NCI-H524 (cell line): ENCODE measurements around the gene CLCN6.

ENCODE experiments used
- DNase-seq, 2 experiments: peaks; one replicate each; lab custom pipeline; 2025; lab: John Stamatoyannopoulos, UW

The CLCN6 gene, protein sequence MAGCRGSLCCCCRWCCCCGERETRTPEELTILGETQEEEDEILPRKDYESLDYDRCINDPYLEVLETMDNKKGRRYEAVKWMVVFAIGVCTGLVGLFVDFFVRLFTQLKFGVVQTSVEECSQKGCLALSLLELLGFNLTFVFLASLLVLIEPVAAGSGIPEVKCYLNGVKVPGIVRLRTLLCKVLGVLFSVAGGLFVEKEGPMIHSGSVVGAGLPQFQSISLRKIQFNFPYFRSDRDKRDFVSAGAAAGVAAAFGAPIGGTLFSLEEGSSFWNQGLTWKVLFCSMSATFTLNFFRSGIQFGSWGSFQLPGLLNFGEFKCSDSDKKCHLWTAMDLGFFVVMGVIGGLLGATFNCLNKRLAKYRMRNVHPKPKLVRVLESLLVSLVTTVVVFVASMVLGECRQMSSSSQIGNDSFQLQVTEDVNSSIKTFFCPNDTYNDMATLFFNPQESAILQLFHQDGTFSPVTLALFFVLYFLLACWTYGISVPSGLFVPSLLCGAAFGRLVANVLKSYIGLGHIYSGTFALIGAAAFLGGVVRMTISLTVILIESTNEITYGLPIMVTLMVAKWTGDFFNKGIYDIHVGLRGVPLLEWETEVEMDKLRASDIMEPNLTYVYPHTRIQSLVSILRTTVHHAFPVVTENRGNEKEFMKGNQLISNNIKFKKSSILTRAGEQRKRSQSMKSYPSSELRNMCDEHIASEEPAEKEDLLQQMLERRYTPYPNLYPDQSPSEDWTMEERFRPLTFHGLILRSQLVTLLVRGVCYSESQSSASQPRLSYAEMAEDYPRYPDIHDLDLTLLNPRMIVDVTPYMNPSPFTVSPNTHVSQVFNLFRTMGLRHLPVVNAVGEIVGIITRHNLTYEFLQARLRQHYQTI

DNA sequence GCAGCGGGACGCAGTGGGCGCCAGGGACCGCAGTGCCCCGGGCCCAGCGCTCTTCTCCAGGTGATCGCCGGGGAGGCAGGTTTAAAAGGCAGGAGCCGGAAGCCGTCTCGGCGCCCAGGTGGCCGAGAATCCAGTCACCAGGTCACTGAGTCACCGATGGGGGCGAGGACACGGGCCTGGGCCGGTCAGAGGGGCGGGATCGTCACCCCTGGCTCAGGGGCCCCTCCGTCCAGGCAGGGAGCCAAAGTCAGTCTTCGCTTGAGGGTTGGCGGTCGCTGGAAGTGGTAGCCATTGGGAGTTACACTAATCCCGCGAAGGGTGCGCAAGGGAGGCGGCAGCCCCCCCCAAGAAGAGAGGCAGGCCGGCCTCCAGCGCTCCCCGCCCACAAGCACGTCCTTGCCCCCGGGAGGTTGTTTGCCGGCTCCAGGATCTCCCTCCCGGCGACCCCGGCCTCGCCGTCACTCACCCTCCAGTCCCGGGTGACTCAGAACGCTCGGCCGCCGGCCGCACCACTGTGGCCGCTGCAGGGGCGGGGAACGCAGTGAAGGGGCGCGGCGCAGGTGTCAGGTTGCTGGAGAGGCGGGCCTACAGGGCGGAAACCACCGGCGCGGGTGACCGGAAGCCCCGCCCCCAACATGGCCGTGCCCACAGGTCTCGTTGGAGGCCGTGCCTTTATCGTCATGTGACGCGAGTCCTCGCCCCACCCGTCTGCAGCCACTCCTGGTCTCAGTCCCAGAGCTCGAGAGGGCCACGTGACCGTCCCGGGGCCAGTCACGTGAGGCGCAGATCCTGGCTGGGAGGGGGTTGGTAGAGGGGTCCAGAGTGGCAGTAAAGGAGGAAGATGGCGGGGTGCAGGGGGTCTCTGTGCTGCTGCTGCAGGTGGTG is at the start of gene CLCN6, which contains the start of gene MTHFR:
Gene CLCN6 (plus strand): TSS at position 770 of the 885 bp plus-strand sequence. CDS start 72 bp downstream, at position 842.
Gene MTHFR (minus strand): TSS at position 543 of the 885 bp plus-strand sequence. CDS start 2,848 bp downstream, outside the sequence.
- peak; percentile 97 to 99 for DNase-seq

DNA sequence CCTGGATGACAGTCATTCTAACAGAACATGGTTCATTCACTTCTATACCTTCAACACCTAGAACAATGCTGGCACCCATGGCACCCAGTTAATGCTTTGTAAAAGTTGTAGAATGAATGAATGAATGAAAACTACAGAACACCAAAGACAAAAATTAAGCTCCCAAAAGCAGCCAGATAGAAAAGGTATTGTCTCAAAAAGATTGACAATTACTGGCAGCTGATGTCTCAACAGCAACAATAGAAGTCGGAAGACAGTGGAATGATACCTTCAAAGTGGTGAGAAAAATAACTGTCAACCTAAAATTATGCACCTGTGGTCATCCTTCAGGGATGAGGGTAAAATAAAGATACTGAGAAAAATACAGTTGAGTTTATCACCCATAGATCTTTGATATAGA is 48.9 kb upstream of the CLCN6 start:
- DNase-seq, result no peak

DNA sequence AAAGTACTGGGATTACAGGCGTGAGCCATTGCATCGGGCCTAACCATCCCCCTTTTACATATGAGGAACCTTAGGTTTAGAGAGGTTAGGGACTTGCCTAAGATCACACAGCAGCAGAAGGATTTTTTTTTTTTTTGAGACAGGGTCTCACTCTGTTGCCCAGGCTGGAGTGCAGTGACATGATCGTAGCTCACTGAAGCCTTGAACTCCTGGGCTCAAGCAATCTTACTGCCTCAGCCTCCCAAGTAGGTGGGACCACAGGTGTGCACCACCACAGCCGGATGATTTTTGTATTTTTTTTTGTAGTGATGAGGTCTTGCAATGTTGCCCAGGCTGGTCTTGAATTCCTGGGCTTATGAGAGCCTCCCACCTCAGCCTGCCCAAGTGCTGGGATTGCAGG is 46.2 kb upstream of the CLCN6 start:
- DNase-seq, result no peak

DNA sequence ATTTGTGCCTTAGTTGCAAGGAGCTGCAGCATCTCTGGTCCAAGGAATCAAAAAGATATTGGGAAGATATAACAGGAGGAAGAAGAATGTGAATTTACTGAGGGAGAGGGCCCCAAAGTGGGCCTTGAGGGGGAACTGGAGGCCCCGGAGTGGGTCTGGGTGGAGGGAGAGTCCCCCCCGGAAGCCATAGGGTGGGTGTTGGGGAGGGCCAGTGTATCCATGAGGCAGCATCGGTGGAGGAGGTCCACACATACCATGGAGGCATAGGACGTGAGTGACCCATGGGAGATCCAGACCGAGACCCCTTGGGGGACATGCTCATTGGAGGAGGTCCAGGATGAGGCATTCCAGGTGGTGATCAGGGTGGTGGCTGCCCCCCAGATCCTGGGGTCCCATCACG is 44.7 kb upstream of the CLCN6 start:
- no peak for DNase-seq

DNA sequence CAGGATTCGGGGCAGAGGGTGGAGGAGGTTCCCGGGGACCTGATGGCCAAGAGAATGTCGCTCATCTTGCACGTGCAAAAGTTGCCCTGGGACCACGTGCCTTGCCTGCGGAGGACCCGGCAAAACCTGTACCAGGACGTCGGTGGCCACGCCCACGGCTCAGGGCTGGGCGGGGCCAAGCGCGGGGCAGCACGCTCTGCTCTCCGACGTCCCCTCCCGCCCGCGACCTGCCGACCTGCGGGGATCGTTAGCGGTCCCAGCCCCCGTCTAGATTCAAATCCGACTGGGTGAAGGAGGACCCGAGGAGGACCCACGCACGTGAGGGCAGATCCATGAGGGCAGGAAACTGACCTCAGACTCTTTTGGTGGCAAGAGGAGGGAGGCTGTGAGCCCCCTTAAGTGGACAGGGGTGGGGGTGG is 44.0 kb upstream of the CLCN6 start, which contains the start of gene C1orf167:
Gene C1orf167 (plus strand): TSS at position 206 of the 419 bp plus-strand sequence. CDS start 2,208 bp downstream, outside the sequence.
- DNase-seq, result peak in 1 of 2 experiments; percentile 4

DNA sequence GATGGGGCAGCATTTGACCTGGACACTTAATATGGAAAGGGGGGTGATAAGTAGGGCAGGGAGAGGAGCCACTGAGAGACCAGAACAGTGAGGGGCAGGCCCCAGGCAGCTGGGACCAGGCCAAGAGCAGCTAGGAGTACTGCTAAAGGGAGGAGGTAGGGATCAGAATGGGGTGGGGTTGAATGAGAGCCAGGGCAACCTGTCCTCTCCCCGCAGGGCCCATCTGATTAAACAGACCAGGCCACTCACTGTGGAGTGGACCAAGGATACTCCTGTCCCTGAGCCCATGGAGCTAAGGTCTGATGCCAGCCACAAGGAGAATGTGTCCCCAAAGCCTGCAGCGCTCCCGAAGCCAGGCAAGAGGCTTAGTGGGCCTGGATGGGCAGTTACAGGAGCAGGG is 41.9 kb upstream of the CLCN6 start:
- DNase-seq, result no peak

DNA sequence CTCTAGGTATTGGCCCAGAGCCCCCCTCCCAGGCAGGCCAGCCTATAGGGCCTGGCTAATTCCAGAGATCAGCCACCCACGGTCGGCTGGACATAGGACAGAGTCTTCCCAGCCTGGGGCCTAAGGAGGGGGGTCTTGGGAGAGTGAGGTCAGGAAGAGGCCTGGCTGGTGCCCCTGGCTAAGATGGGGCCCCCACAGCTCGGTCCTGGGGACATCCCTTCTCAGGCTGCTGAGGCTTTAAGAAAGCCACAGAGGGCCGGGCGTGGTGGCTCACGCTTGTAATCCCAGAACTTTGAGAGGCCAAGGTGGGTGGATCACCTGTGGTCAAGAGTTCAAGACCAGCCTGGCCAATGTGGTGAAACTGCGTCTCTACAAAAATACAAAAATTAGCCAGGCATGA is 41.5 kb upstream of the CLCN6 start:
- no peak for DNase-seq

DNA sequence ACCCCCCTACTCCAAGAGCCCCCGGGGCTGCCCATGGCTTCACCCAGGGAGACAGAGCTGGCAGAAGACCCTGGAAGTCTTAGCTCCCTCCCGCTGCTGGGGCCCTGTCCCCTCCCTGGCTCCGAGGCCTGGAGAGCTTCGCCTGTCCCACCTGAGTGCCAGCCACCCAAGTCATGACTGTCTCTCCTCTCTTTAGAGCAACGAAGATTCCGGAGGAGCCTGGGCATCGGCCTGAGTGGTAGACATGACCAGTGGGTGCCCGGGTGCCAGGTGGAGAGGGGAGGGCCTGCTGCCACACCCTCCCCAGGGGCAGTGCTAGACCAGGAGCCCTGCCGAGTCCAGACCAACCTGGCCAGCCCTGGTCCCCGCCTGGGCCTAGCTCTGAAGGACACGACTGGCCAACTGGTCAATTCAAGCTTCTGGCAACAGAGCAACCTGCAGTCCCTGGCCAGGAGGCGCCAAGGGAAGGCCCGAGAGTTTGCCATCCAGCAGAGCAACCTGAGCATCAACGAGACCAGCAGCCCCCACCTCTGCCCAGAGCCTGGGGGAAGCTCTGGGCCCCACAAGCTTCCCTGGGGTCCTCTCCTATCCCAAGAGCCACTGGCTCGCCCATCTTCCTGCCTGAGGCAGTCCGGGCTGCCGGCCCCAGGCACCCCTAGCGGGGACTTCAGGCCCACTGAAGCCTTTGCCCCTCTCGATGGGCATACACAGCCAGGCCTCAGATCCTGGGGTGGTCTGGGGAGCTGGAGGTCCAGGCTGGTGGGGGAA is 40.1 kb upstream of the CLCN6 start:
- no peak for DNase-seq

DNA sequence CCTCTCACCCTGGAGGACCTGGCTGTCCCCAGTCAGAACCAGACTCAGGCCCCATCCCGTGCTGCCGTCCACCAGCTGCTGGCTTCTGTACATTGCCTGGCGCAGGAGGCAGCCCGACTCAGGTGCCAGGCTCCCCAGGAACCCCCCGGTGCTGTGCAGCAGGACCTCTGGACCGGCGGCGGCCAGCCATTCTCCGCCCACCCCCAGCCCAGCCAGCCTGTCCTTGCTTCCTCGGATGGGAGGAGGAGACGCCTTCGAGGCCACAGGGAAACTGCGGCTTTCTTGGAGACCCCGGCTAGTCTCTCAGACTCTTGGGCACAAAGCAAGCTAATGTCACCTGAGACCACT is 39.6 kb upstream of the CLCN6 start:
- no peak for DNase-seq

DNA sequence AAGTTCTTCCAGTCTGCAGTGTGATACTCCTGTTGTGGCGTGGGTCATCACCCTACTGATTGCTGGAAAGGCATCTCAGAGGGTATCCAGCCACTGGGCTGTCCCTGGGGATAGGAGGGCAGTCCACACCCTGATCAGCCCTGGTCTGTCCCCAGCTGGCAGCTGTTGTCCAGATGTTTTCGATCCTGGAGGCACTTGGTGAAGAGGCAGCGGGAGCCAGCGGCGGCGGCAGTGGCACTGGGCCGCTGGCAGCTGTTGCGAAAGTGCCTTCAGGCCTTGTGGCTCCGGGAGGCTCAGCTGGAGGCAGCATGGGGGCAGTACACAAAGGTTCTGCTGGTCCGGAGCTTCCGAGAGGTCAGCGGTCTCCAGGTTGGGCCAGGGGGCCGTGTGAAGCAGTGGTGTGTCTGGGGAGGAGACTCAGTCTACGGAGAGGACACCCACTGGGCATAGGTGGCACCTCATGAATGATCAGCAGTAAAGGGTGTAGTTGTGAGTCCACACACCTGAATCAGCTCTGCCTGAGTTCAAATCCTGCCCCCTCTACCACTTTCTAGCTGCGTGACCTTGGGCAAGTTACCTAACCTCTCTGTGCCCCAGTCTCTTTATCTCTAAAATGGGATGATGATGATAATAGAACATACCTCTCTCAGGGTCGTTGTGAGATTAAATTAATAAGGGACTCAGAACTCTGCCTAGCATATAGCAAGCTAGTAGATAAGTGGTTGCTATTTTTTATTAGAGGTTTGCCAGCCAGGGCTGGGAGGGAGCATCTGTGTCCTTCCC is 37.9 kb upstream of the CLCN6 start:
- DNase-seq, result peak in 1 of 2 experiments; percentile 8

DNA sequence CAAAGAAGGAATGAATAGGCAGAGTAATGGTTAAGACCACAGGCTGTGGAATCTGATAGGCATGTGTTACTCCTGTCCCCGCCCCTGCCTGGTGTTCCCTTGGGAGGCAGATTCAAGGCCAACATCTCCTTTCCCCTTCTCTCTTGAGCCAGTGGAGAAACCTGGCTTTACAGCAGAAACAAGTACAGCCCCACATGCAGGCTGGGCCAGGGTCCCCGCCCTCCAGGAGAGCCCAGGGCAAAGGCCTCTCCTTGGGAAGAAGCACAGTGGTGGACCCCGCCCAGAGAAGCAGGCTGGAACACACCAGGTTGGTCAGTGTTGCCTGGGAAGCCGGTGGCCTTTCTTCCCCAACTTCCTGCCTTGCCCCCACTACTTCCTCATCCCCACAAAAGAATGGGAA is 37.2 kb upstream of the CLCN6 start:
- DNase-seq, result no peak

DNA sequence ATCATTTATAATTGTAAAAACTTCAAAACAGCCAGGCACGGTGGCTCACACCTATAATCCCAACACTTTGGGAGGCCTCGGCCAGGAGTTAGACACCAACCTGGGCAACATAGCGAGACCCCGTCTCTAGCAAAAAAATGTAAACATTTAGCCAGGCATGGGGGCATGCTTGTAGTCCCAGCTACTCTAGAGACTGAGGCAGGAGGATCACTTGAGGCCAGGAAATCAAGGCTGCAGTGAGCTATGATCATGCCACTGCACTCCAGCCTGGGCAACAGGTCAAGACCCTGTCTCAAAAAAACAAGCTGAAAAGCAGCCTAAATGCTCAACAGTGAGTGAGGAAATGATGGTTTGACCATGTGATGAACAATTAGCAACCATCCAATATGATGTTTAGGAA is 36.7 kb upstream of the CLCN6 start:
- no peak for DNase-seq

DNA sequence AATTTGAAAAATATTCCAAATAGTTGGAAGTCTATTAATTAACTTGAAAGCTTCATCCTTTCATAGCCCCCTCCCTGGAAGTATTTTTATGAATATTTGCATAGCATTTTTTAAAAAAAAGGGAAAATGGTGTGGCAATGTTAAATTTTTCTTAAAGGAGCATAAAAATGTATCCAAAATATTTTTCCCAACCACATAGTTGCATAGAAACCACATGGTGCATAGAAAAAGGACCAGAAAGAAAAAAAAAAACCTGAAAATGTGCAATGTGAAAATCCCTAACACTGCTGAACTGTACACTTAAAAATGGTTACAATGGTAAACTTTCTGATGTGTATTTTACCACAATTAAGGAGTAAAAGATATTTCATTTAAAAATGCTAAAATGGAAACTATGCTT is 36.0 kb upstream of the CLCN6 start:
- no peak for DNase-seq

DNA sequence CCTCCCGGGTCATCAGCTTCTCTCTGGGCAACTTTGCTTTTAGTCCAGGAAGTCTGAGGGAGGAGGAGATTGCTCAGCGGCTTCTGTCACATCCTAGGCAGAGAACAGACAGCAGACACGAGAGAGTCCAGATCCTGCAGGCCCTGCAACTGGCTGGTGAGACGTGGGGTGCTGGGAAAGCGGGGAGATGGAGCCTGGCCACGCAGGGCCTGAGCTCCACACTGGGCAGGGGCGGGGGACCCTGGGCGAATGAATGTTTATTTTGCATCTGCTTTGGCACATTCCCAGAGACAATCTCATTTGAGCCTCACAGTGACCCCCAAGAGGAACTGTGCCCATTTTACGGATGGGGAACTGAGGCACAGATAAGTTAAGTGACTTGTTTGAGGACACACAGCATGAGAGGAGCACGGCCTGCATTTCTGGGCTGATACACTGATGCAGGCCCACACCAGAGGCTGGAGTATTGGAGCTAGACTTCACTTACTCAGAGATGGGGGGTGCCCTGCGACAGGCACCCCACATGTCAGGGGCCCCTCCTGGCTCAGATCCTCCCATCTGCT is 34.4 kb upstream of the CLCN6 start:
- no peak for DNase-seq

DNA sequence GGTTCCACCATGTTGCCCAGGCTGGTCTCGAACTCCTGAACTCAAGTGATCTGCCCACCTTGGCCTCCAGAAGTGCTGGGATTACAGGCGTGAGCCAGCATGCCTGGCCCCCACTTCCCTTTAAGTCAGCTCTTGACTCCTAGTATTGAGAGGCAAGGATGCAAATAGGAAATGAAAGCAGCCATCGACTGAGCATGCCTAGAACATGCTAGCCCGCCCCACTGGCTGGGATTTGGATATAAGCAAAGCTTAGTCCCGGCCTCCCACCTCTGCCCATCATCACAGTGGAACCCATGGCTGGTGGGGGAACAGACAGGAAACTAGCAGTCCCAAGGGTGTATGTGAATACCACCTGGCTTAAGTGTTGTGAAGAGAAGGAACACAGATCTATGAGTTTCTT is 33.5 kb upstream of the CLCN6 start:
- peak in 1 of 2 experiments; percentile 7 for DNase-seq

DNA sequence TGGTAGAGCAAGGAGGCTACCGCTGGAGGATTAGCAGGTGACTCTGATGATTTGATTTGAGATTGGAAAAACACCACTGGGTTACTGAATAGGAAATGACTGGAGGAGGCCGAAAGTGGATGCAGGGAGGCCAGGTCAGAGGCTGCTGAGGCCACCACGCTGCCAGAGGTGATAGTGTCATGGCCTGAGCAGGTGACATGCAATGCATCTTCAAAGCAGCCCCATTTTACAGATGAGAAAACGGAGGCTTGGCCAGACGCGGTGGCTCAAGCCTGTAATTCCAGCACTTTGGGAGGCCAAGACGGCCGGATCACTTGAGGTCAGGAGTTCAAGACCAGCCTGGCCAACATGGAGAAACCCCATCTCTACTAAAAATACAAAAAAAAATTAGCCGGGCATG is 31.2 kb upstream of the CLCN6 start:
- DNase-seq, result no peak

DNA sequence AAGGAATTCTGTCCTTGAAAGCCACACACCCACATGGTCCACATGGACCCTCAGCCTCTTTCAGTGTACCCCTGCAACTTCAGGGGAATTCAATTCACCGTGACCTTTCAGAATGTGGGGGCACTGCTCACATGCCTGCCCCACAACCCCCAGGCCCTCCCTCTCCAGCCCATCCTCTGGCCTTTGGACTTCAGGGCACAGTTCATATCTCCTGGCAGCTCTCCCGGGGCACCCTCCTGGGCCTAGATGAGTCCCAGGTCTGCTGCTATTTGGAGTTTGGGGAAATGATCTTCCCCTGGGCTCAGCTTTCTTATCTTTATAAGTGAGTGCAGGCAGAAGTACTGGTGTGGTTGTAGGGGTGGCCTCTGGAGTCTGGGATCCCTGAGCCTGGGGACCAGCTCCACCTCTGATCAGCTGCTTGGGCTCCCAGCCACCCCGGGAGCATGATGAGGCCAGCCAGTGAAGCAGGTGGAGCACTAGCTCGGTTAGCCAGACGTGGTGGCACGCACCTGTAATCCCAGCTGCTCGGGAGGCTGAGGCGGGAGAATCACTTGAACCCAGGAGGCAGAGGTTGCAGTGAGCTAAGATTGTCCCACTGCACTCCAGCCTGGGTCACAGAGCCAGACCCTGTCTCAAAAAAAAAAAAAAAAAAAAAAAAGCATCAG is 28.2 kb upstream of the CLCN6 start:
- no peak for DNase-seq

DNA sequence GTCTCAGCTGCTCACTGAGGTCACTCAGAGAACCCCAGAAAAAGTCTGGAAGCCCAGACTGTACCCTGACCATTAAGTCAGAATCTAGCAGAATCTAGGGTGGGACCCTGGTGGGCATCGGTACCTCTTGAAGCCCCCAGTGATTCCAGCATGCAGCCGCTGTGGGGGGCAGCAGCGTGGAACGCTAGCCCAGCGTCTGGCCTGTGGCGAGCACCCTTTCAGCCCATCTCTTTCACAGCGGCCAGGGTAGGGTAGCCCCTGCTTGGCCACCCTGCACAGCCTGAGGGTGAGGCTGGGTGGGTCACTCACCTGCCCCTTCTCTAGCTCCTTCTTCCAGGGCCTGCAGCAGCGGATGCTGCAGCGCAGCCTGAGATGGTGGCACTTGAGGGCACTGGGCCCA is 27.7 kb upstream of the CLCN6 start:
- DNase-seq, result no peak

DNA sequence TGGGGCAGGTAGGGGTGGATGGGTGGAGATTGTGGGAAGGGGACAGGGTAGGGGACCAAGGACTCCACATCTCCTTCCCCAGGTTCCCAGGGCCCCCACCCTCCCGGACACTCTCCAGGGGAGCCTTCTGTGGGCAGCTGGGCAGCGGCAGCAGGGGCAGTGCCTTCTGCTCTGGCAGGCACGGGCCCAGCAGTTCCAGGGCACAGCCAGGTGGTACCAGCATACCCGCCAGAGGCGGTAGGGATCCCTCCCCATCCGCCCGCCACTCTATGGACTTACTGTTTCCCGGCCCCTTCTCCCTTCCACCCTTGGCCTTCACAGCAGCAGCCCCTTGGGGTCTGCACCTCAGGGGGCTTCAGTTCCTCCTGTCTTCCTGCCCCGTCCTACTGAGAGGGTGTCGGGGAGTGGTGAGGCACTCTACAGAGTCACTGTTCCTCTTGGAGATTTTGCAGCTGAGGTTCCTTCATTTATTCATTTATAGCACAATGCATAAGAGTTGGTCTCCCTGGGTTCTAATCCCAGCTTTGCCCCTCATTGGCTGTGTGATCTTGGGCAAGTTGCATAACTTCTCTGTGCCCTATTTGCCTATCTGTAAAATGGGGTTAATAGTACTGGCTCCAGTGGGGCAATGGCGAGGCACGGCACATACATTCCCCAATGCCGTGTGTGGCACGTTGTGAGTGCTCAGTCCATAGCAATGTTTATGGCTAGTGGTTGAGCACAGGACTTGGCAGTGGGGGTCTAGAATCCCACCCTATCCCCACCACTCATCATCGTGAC is 27.0 kb upstream of the CLCN6 start:
- DNase-seq, result no peak
